GM21717 (cell line): ENCODE results near the gene ZNF302.
"Not testable (repeated sequence)": the region's sequence is repeated elsewhere in the genome, so short reads cannot be mapped to it uniquely, and the experiment has no call there.

Experiments used
- ATAC-seq: cut with Tn5 transposase; IDR thresholded peaks from one replicate; pipeline ENCODE4 v1.9.1; 2021; ENCODE audit warnings: mild to moderate bottlenecking, moderate library complexity; ENCODE audit not compliant: unreplicated experiment

ZNF302 gene

GRCh38 chr19:34671972-34672371, 5.5 kb upstream of the ZNF302 start:
- no peak for ATAC-seq

GRCh38 chr19:34673590-34673989, 3.9 kb upstream of the ZNF302 start:
- ATAC-seq: no peak

GRCh38 chr19:34675250-34675649, 2.2 kb upstream of the ZNF302 start:
- ATAC-seq: no peak

GRCh38 chr19:34675919-34676318, 1.6 kb upstream of the ZNF302 start:
- no peak for ATAC-seq

GRCh38 chr19:34676697-34677385, 637 bp upstream of the ZNF302 start, which contains the start of gene SCGB2B2:
Gene SCGB2B2 (minus strand): TSS chr19:34677159. CDS start chr19:34594563, 82,596 bp downstream.
- peak; percentile 50 for ATAC-seq

GRCh38 chr19:34678085-34678412, 571 bp downstream of the ZNF302 start:
- ATAC-seq: no peak

- no peak for ATAC-seq
Measured at GRCh38 chr19:34678421-34678820, 943 bp downstream of the ZNF302 start.

GRCh38 chr19:34681478-34681877, 4.0 kb downstream of the ZNF302 start:
- no peak for ATAC-seq

- not testable (repeated sequence) for ATAC-seq
Measured at GRCh38 chr19:34685266-34685665, 7.8 kb downstream of the ZNF302 start.

GRCh38 chr19:34686455-34686854, 9.0 kb downstream of the ZNF302 start:
- no peak for ATAC-seq

- ATAC-seq: no peak
Measured at GRCh38 chr19:34687348-34687747, 9.9 kb downstream of the ZNF302 start.

GRCh38 chr19:34688592-34688991, 11.1 kb downstream of the ZNF302 start:
- no peak for ATAC-seq

GRCh38 chr19:34690372-34690771, 12.9 kb downstream of the ZNF302 start:
- no peak for ATAC-seq

GRCh38 chr19:34692549-34692948, 15.1 kb downstream of the ZNF302 start:
- ATAC-seq: no peak

GRCh38 chr19:34707661-34708060, 30.2 kb downstream of the ZNF302 start:
- no peak for ATAC-seq

- no peak for ATAC-seq
Measured at GRCh38 chr19:34711890-34712289, 34.4 kb downstream of the ZNF302 start.

GRCh38 chr19:34712395-34713261, 35.1 kb downstream of the ZNF302 start:
- ATAC-seq: no peak

- ATAC-seq: no peak
Measured at GRCh38 chr19:34713262-34713637, 35.8 kb downstream of the ZNF302 start.

GRCh38 chr19:34715357-34715756, 37.9 kb downstream of the ZNF302 start:
- ATAC-seq: no peak

GRCh38 chr19:34722353-34722752, 44.9 kb downstream of the ZNF302 start:
- no peak for ATAC-seq

GRCh38 chr19:34725400-34725799, 47.9 kb downstream of the ZNF302 start:
- ATAC-seq: no peak
